ENCODE measurements around the gene VSIR. TPM values are rescaled to one million over a fixed set of nuclear protein-coding genes. Genes with fewer than 3 reads are reported as not detected.

The VSIR gene
- total RNA-seq, 3 donors from 2014 or later (not counting 1 experiment from before 2014, with no cell fraction given): 134 to 193 (median 178) TPM

- Histone ChIP-seq H3K9me3 (ENCODE audit: control insufficient read depth, insufficient read depth, low read length) (no peaks in the 10 kb centered on the region), H3K4me1 (ENCODE audit: control insufficient read depth, insufficient read depth, low read length) (peaks cover 92% of the 10 kb centered on the region), H3K27ac (ENCODE audit: low read length) (peak overlapping the region; percentile 91), H3K4me3 (ENCODE audit: low read length) (no peak overlapping the region), H3K27me3 (ENCODE audit: control insufficient read depth, insufficient read depth, low read length) (no peaks in the 10 kb centered on the region), H3K36me3 (ENCODE audit: control insufficient read depth, insufficient read depth, low read length) (no peaks in the 10 kb centered on the region)
- Mint-ChIP-seq H3K4me3 (peak overlapping the region; percentile 37), H3K27me3 (ENCODE audit: low read depth in 2 of 2) (no peaks in the 10 kb centered on the region), H3K36me3 (no peaks in the 10 kb centered on the region), H3K27ac (peak overlapping the region; percentile 88 to 93), H3K9me3 (no peaks in the 10 kb centered on the region), H3K4me1 (peaks cover 82 to 85% of the 10 kb centered on the region in 2 donors)
- TF ChIP-seq CTCF (IDR thresholded peaks at IDR 0.05): no peak
- 69% methylated on average over 12 of the region's 12 CpGs for WGBS (ENCODE audit: insufficient coverage)
- intact Hi-C loops (cut with micrococcal nuclease): no loop called here
- ATAC-seq (no peak), DNase-seq (peak in 1 of 2 donors; percentile 32)
These were observed 36.1 kb downstream of the VSIR start for GRCh38 chr10:71737001-71737833.

GRCh38 chr10:71736570-71736952, 36.8 kb downstream of the VSIR start:
- peak overlapping the region; percentile 91 for H3K27ac ChIP-seq (ENCODE audit: low read length)
- peaks cover 82 to 85% of the 10 kb centered on the region in 2 donors for H3K4me1 Mint-ChIP-seq
- H3K9me3 Mint-ChIP-seq: no peaks in the 10 kb centered on the region
- peak overlapping the region; percentile 58 for H3K4me3 Mint-ChIP-seq
- ATAC-seq: peak in 1 of 3 donors; percentile 6
- WGBS (ENCODE audit: insufficient coverage): 83% methylated on average over 2 of the region's 2 CpGs
- no peaks in the 10 kb centered on the region for H3K27me3 ChIP-seq (ENCODE audit: control insufficient read depth, insufficient read depth, low read length)
- H3K27ac Mint-ChIP-seq: peak overlapping the region; percentile 88 to 93
- DNase-seq: no peak
- H3K4me1 ChIP-seq (ENCODE audit: control insufficient read depth, insufficient read depth, low read length): peaks cover 92% of the 10 kb centered on the region
- no peaks in the 10 kb centered on the region for H3K36me3 Mint-ChIP-seq
- H3K9me3 ChIP-seq (ENCODE audit: control insufficient read depth, insufficient read depth, low read length): no peaks in the 10 kb centered on the region
- no peaks in the 10 kb centered on the region for H3K27me3 Mint-ChIP-seq (ENCODE audit: low read depth in 2 of 2)
- intact Hi-C loops (cut with micrococcal nuclease): no loop called here
- no peaks in the 10 kb centered on the region for H3K36me3 ChIP-seq (ENCODE audit: control insufficient read depth, insufficient read depth, low read length)
- no peak for TF ChIP-seq CTCF (IDR thresholded peaks at IDR 0.05)
- no peak overlapping the region for H3K4me3 ChIP-seq (ENCODE audit: low read length)

- H3K36me3 ChIP-seq (ENCODE audit: control insufficient read depth, insufficient read depth, low read length): no peaks in the 10 kb centered on the region
- Mint-ChIP-seq H3K4me3 (peak overlapping the region; percentile 58), H3K27me3 (ENCODE audit: low read depth in 2 of 2) (no peaks in the 10 kb centered on the region), H3K4me1 (peaks cover 77 to 84% of the 10 kb centered on the region in 2 donors), H3K27ac (peak overlapping the region; percentile 88 to 93), H3K9me3 (no peaks in the 10 kb centered on the region), H3K36me3 (no peaks in the 10 kb centered on the region)
- ATAC-seq: peak; percentile 83 to 89 (median 85)
- H3K4me3 ChIP-seq (ENCODE audit: low read length): no peak overlapping the region
- peak overlapping the region; percentile 91 for H3K27ac ChIP-seq (ENCODE audit: low read length)
- H3K4me1 ChIP-seq (ENCODE audit: control insufficient read depth, insufficient read depth, low read length): peaks cover 92% of the 10 kb centered on the region
- H3K9me3 ChIP-seq (ENCODE audit: control insufficient read depth, insufficient read depth, low read length): no peaks in the 10 kb centered on the region
- intact Hi-C loops (cut with micrococcal nuclease): no loop called here
- 41% methylated on average over 11 of the region's 16 CpGs for WGBS (ENCODE audit: insufficient coverage)
- peak in 1 of 2 donors; percentile 75 for DNase-seq
- TF ChIP-seq CTCF (IDR thresholded peaks at IDR 0.05): no peak
- no peaks in the 10 kb centered on the region for H3K27me3 ChIP-seq (ENCODE audit: control insufficient read depth, insufficient read depth, low read length)
These were observed 37.4 kb downstream of the VSIR start for GRCh38 chr10:71735709-71736569.

All from natural killer cell (primary cell).